Nephron progenitor cell (in vitro differentiated cells): Measurements from ENCODE around the gene CDH24.

Source experiments
- DNase-seq: peaks from one replicate; pipeline ENCODE4 v3.0.0; 2021
- H3K27ac Mint-ChIP-seq: 2 replicates; pipeline ENCODE4 v1.8.0; 2021; ENCODE audit warnings: mild to moderate bottlenecking, moderate library complexity, mixed read lengths
- H3K27me3 Mint-ChIP-seq: 2 replicates; pipeline ENCODE4 v1.8.0; 2021; ENCODE audit warnings: mild to moderate bottlenecking, low read depth, mixed read lengths; ENCODE audit not compliant: poor library complexity
- H3K36me3 Mint-ChIP-seq: 2 replicates; pipeline ENCODE4 v1.8.0; 2021; ENCODE audit warnings: low read depth, mixed read lengths
- H3K4me1 Mint-ChIP-seq: 2 replicates; pipeline ENCODE4 v1.8.0; 2021; ENCODE audit warnings: mixed read lengths
- H3K4me3 Mint-ChIP-seq: 2 replicates; pipeline ENCODE4 v1.8.0; 2021; ENCODE audit warnings: mild to moderate bottlenecking, moderate library complexity, mixed read lengths
- H3K9me3 Mint-ChIP-seq: 2 replicates; pipeline ENCODE4 v1.8.0; 2021; ENCODE audit warnings: mild to moderate bottlenecking, moderate library complexity, mixed read lengths
- TF ChIP-seq, protein P1 (sequence below): fragments of 200-600 bp; sonication (generic); IDR thresholded peaks from 2 replicates; pipeline ENCODE4 v1.5.0; 2021; ENCODE audit warnings: antibody characterized with exemption

CDH24 gene

DNA sequence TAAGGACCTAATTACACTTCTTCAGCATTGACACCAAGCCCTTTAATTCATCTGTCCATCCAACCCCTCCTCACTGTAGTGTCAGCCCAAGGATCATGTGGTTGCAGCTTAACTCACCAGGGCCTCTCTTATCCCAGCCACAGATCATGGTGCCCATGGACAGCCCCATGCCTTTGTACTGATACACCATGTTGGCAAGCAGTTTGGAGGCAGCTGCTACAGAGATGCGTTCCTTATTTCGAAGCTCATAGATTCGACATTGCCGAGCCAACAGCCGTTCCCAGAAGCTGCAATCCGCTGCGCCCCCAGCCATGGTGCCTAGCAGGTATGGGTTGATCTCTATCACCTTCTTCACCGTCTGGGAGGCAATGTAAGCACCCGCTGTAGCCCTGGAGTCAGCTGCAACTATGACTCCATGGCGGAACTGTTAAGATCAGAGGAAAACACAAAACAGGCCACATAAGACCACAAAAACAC lies 24.0 kb downstream of the CDH24 start:
- TF ChIP-seq, protein P1, sequence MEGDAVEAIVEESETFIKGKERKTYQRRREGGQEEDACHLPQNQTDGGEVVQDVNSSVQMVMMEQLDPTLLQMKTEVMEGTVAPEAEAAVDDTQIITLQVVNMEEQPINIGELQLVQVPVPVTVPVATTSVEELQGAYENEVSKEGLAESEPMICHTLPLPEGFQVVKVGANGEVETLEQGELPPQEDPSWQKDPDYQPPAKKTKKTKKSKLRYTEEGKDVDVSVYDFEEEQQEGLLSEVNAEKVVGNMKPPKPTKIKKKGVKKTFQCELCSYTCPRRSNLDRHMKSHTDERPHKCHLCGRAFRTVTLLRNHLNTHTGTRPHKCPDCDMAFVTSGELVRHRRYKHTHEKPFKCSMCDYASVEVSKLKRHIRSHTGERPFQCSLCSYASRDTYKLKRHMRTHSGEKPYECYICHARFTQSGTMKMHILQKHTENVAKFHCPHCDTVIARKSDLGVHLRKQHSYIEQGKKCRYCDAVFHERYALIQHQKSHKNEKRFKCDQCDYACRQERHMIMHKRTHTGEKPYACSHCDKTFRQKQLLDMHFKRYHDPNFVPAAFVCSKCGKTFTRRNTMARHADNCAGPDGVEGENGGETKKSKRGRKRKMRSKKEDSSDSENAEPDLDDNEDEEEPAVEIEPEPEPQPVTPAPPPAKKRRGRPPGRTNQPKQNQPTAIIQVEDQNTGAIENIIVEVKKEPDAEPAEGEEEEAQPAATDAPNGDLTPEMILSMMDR, result no peak
- Mint-ChIP-seq H3K27ac (peak overlapping the region; percentile 99), H3K9me3 (no peaks in the 10 kb centered on the region), H3K4me3 (peak overlapping the region; percentile 88), H3K4me1 (peaks cover 58% of the 10 kb centered on the region), H3K27me3 (no peaks in the 10 kb centered on the region), H3K36me3 (peaks cover 41% of the 10 kb centered on the region)
- no peak for DNase-seq

DNA sequence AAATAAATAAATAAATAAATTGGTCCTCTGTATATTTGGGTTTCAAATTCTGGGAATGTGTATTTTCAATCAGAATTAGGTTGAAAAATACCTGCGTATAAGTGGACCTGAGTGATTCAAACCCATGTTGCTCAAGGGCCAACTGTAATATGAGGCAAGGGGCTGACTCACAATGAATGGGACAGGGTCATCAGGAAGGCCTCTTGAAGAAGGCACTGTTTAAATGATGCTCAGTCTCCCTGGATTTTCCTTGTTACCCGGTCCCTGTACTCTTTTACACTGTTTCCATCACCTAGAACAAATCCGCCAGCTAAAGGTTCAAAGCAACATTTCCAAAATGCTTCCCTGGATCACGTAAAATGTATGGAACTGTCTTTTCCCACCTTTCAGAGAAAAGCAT lies 26.4 kb downstream of the CDH24 start:
- H3K27ac Mint-ChIP-seq, result peak overlapping the region; percentile 75
- peaks cover 55% of the 10 kb centered on the region for H3K36me3 Mint-ChIP-seq
- peak overlapping the region; percentile 54 for H3K4me3 Mint-ChIP-seq
- no peak for DNase-seq
- H3K9me3 Mint-ChIP-seq, result no peaks in the 10 kb centered on the region
- peaks cover 71% of the 10 kb centered on the region for H3K4me1 Mint-ChIP-seq
- H3K27me3 Mint-ChIP-seq, result no peaks in the 10 kb centered on the region
- TF ChIP-seq, protein P1, result no peak

DNA sequence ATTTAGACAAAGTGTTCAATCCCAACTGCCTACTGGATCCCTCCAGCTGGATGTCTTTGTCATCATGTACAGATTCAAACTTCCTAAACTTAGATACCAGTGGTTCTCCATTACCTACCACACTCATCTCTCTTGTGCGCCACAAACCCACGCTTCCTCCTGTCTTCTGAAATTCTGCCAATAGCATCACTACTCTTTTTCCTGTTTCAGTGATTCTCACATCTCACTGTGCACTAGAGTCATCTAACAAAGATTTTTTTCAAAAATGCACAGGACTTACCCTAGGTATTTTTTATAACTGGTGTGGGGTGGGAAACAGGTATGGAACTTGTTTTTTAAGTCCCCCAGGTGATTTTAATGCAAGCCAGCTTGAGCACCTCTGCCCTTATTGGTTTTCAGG lies 28.5 kb downstream of the CDH24 start:
- Mint-ChIP-seq H3K27me3 (no peaks in the 10 kb centered on the region), H3K36me3 (peaks cover 55% of the 10 kb centered on the region), H3K4me3 (peak overlapping the region; percentile 40), H3K9me3 (no peaks in the 10 kb centered on the region), H3K4me1 (peaks cover 73% of the 10 kb centered on the region), H3K27ac (peak overlapping the region; percentile 96)
- DNase-seq, result no peak
- TF ChIP-seq, protein P1, result no peak

DNA sequence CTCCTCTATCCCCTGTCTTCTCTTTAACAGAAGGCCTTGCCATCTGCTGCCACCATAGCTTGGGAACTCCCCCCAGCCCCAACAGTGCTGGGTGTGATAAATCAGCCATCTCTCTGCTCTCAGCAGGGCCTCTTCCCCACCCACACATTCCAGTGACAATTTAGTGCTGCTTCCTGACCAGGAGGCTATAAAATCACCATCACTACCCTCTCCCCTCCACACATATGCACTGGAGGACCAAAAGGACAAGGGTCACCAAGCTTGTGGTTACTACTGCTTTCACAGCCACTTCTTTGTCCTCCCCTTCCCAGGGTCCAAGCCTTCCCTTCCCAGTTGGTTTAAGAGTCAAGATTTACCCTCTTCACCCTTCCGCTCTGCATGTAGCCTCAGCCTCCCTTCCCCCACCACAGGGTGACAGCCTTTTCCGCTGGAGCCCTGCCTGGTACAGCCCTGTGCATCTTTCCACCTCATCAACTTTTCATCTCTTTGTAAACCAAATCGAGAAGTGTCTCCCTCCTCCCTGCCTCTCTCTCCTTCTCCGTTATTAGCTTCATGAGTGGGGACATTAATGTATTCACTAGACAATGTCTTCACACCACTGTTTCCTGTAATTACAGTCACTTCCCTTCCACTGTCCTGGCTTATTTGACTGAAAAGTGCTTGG lies 32.0 kb downstream of the CDH24 start:
- H3K27me3 Mint-ChIP-seq, result no peaks in the 10 kb centered on the region
- peaks cover 27% of the 10 kb centered on the region for H3K36me3 Mint-ChIP-seq
- TF ChIP-seq, protein P1, result no peak
- H3K4me1 Mint-ChIP-seq, result peaks cover 83% of the 10 kb centered on the region
- DNase-seq, result peak; percentile 69
- peak overlapping the region; percentile 71 for H3K4me3 Mint-ChIP-seq
- H3K9me3 Mint-ChIP-seq, result no peaks in the 10 kb centered on the region
- H3K27ac Mint-ChIP-seq, result peak overlapping the region; percentile 99

DNA sequence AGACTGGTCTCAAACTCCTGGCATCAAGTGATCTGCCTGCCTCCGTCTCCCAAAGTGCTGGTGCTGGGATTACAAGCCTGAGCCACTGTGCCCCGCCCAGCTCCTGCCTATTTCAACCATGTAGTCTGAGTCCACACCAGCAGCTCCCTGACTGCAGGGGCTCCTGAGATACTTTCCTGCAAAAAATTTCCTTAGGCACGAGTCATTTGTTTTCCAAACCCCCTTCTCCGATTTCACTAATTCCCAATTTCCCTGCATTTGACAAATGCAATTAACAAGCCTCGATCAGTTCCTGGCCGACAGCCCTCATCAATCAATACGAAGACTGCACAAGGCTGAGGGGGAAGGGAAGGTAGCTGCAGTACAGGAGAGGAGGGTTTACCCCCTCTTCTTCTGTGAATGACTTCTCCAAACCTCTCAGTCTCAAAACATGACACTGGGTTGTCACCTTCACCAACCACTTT lies 32.7 kb downstream of the CDH24 start:
- DNase-seq, result peak; percentile 41
- TF ChIP-seq, protein P1, result no peak
- Mint-ChIP-seq H3K9me3 (no peaks in the 10 kb centered on the region), H3K4me1 (peaks cover 86% of the 10 kb centered on the region), H3K4me3 (peak overlapping the region; percentile 71), H3K27ac (peak overlapping the region; percentile 99), H3K36me3 (peaks cover 27% of the 10 kb centered on the region), H3K27me3 (no peaks in the 10 kb centered on the region)

DNA sequence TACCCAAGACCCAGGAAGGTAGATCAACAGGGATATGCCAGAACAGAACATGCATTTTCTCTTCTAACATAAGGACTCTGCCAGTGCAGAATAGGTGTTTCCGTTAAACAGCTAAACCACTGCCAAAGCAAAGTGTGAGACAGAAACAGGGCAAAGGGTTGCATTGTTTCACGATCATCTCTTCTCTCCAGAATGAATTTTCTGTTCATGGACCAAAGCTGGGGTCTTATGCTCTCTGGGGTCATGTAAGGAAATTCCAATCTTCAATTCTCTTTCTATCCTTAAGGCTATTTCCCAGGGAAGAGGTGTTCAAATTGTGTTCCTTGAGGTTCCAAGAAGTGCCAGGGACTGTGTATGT lies 33.5 kb downstream of the CDH24 start:
- TF ChIP-seq, protein P1, result no peak
- Mint-ChIP-seq H3K9me3 (no peaks in the 10 kb centered on the region), H3K27ac (peak overlapping the region; percentile 99), H3K36me3 (peaks cover 18% of the 10 kb centered on the region), H3K4me1 (peaks cover 78% of the 10 kb centered on the region), H3K4me3 (peak overlapping the region; percentile 71), H3K27me3 (no peaks in the 10 kb centered on the region)
- no peak for DNase-seq
